ENCODE measurements around the gene MGAT4B. TPM values are rescaled to one million over a fixed set of nuclear protein-coding genes. Genes with fewer than 3 reads are reported as not detected.
A peak's percentile ranks its signal among the peaks of the same experiment; 100 is the strongest.

MGAT4B gene
- total RNA-seq, 1 experiment from 2014 or later: 151 TPM

DNA sequence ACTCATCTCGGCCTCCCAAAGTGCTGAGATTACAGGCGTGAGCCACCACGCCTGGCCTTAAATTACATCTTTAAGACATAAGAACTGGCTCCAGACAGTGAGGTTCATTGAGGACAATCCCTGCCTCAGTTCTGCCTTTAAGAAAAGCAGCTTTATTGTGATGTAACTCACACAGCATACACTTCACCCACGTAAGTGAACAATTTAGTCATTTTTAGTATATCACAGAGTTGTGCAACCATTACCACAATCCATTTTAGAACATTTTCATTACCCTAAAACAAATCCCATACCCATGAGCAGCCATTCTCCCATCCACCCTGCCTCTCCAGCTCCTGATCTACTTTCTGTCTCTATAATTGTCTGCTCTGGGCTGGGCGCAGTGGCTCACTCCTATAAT lies 36.9 kb downstream of the MGAT4B start:
- Mint-ChIP-seq H3K4me1 (no peaks in the 10 kb centered on the region), H3K4me3 (no peak overlapping the region), H3K27ac (no peak overlapping the region), H3K36me3 (peaks cover 72% of the 10 kb centered on the region), H3K9me3 (no peaks in the 10 kb centered on the region), H3K27me3 (ENCODE audit: low read depth) (no peaks in the 10 kb centered on the region)
- ChIA-PET POLR2A (no interaction called here), CTCF (interaction anchor here (1.4 to 1.6 kb wide), 3 partner anchors 12 to 31 kb away, joined by 3 to 7 read pairs (median 4); no protein-coding TSS in a partner anchor)
- no peak for DNase-seq (ENCODE audit: low spot score)
- no peak for ATAC-seq
- TF ChIP-seq, protein P1, sequence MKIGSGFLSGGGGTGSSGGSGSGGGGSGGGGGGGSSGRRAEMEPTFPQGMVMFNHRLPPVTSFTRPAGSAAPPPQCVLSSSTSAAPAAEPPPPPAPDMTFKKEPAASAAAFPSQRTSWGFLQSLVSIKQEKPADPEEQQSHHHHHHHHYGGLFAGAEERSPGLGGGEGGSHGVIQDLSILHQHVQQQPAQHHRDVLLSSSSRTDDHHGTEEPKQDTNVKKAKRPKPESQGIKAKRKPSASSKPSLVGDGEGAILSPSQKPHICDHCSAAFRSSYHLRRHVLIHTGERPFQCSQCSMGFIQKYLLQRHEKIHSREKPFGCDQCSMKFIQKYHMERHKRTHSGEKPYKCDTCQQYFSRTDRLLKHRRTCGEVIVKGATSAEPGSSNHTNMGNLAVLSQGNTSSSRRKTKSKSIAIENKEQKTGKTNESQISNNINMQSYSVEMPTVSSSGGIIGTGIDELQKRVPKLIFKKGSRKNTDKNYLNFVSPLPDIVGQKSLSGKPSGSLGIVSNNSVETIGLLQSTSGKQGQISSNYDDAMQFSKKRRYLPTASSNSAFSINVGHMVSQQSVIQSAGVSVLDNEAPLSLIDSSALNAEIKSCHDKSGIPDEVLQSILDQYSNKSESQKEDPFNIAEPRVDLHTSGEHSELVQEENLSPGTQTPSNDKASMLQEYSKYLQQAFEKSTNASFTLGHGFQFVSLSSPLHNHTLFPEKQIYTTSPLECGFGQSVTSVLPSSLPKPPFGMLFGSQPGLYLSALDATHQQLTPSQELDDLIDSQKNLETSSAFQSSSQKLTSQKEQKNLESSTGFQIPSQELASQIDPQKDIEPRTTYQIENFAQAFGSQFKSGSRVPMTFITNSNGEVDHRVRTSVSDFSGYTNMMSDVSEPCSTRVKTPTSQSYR (CRISPR knock-in tag; IDR thresholded peaks at IDR 0.05): no peak
- TF ChIP-seq, protein P2, sequence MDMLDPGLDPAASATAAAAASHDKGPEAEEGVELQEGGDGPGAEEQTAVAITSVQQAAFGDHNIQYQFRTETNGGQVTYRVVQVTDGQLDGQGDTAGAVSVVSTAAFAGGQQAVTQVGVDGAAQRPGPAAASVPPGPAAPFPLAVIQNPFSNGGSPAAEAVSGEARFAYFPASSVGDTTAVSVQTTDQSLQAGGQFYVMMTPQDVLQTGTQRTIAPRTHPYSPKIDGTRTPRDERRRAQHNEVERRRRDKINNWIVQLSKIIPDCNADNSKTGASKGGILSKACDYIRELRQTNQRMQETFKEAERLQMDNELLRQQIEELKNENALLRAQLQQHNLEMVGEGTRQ (CRISPR knock-in tag; IDR thresholded peaks at IDR 0.05): no peak

DNA sequence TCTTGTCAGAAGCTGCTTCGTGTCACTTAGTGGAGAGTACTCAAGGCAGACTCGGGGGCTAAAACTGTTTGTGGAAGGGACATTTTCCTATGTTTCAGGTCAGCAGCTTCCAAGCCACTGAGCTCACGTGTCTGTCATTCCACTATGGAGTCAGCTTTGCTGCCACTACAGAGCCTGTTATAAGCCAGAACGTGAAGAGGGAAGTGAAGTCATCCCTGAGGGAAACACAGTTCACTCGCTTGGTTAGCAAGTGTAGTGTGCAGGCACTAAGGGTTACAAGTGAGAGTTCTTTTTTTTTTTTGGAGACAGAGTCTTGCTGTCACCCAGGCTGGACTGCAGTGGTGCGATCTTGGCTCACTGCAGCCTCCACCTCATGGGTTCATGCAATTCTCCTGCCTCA lies 37.4 kb downstream of the MGAT4B start:
- peaks cover 72% of the 10 kb centered on the region for H3K36me3 Mint-ChIP-seq
- DNase-seq (ENCODE audit: low spot score): no peak
- no peak overlapping the region for H3K4me3 Mint-ChIP-seq
- no peaks in the 10 kb centered on the region for H3K4me1 Mint-ChIP-seq
- no peaks in the 10 kb centered on the region for H3K9me3 Mint-ChIP-seq
- no peak for ATAC-seq
- ChIA-PET POLR2A (no interaction called here), CTCF (interaction anchor here (0.9 to 1.6 kb wide), 9 partner anchors 8 to 98 kb away, joined by 3 to 7 read pairs (median 3); no protein-coding TSS in a partner anchor)
- TF ChIP-seq, protein P3, sequence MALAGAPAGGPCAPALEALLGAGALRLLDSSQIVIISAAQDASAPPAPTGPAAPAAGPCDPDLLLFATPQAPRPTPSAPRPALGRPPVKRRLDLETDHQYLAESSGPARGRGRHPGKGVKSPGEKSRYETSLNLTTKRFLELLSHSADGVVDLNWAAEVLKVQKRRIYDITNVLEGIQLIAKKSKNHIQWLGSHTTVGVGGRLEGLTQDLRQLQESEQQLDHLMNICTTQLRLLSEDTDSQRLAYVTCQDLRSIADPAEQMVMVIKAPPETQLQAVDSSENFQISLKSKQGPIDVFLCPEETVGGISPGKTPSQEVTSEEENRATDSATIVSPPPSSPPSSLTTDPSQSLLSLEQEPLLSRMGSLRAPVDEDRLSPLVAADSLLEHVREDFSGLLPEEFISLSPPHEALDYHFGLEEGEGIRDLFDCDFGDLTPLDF (CRISPR knock-in tag; IDR thresholded peaks at IDR 0.05): no peak
- TF ChIP-seq, protein P4, sequence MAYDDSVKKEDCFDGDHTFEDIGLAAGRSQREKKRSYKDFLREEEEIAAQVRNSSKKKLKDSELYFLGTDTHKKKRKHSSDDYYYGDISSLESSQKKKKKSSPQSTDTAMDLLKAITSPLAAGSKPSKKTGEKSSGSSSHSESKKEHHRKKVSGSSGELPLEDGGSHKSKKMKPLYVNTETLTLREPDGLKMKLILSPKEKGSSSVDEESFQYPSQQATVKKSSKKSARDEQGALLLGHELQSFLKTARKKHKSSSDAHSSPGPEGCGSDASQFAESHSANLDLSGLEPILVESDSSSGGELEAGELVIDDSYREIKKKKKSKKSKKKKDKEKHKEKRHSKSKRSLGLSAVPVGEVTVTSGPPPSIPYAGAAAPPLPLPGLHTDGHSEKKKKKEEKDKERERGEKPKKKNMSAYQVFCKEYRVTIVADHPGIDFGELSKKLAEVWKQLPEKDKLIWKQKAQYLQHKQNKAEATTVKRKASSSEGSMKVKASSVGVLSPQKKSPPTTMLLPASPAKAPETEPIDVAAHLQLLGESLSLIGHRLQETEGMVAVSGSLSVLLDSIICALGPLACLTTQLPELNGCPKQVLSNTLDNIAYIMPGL (CRISPR knock-in tag; IDR thresholded peaks at IDR 0.05): no peak
- no peak for TF ChIP-seq IRF2 (CRISPR knock-in tag; IDR thresholded peaks at IDR 0.05; ENCODE audit: borderline replicate concordance, low read depth)
- TF ChIP-seq SMAD4 (CRISPR knock-in tag; IDR thresholded peaks at IDR 0.05): no peak
- TF ChIP-seq, protein P2 (CRISPR knock-in tag; IDR thresholded peaks at IDR 0.05): no peak
- TF ChIP-seq ZBTB21 (CRISPR knock-in tag; IDR thresholded peaks at IDR 0.05; ENCODE audit: borderline replicate concordance): no peak
- no peak for TF ChIP-seq TEAD4 (CRISPR knock-in tag; IDR thresholded peaks at IDR 0.05)
- no peak for TF ChIP-seq ZNF416 (CRISPR knock-in tag; IDR thresholded peaks at IDR 0.05)
- TF ChIP-seq, protein P5, sequence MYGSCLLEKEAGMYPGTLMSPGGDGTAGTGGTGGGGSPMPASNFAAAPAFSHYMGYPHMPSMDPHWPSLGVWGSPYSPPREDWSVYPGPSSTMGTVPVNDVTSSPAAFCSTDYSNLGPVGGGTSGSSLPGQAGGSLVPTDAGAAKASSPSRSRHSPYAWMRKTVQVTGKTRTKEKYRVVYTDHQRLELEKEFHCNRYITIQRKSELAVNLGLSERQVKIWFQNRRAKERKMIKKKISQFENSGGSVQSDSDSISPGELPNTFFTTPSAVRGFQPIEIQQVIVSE (CRISPR knock-in tag; IDR thresholded peaks at IDR 0.05; ENCODE audit: borderline replicate concordance): no peak
- no peak for TF ChIP-seq MXD4 (CRISPR knock-in tag; IDR thresholded peaks at IDR 0.05; ENCODE audit: borderline replicate concordance)
- no peak for TF ChIP-seq ZNF232 (CRISPR knock-in tag; IDR thresholded peaks at IDR 0.05)
- TF ChIP-seq ZNF219 (CRISPR knock-in tag; IDR thresholded peaks at IDR 0.05; ENCODE audit: borderline replicate concordance): no peak
- no peak for TF ChIP-seq JAZF1 (CRISPR knock-in tag; IDR thresholded peaks at IDR 0.05)
- TF ChIP-seq, protein P6, sequence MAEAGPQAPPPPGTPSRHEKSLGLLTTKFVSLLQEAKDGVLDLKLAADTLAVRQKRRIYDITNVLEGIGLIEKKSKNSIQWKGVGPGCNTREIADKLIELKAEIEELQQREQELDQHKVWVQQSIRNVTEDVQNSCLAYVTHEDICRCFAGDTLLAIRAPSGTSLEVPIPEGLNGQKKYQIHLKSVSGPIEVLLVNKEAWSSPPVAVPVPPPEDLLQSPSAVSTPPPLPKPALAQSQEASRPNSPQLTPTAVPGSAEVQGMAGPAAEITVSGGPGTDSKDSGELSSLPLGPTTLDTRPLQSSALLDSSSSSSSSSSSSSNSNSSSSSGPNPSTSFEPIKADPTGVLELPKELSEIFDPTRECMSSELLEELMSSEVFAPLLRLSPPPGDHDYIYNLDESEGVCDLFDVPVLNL (CRISPR knock-in tag; IDR thresholded peaks at IDR 0.05; ENCODE audit: borderline replicate concordance, low read depth): no peak
- TF ChIP-seq ZNF671 (CRISPR knock-in tag; IDR thresholded peaks at IDR 0.05): no peak
- TF ChIP-seq, protein P7, sequence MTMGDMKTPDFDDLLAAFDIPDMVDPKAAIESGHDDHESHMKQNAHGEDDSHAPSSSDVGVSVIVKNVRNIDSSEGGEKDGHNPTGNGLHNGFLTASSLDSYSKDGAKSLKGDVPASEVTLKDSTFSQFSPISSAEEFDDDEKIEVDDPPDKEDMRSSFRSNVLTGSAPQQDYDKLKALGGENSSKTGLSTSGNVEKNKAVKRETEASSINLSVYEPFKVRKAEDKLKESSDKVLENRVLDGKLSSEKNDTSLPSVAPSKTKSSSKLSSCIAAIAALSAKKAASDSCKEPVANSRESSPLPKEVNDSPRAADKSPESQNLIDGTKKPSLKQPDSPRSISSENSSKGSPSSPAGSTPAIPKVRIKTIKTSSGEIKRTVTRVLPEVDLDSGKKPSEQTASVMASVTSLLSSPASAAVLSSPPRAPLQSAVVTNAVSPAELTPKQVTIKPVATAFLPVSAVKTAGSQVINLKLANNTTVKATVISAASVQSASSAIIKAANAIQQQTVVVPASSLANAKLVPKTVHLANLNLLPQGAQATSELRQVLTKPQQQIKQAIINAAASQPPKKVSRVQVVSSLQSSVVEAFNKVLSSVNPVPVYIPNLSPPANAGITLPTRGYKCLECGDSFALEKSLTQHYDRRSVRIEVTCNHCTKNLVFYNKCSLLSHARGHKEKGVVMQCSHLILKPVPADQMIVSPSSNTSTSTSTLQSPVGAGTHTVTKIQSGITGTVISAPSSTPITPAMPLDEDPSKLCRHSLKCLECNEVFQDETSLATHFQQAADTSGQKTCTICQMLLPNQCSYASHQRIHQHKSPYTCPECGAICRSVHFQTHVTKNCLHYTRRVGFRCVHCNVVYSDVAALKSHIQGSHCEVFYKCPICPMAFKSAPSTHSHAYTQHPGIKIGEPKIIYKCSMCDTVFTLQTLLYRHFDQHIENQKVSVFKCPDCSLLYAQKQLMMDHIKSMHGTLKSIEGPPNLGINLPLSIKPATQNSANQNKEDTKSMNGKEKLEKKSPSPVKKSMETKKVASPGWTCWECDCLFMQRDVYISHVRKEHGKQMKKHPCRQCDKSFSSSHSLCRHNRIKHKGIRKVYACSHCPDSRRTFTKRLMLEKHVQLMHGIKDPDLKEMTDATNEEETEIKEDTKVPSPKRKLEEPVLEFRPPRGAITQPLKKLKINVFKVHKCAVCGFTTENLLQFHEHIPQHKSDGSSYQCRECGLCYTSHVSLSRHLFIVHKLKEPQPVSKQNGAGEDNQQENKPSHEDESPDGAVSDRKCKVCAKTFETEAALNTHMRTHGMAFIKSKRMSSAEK (CRISPR knock-in tag; IDR thresholded peaks at IDR 0.05; ENCODE audit: borderline replicate concordance): no peak
- peak overlapping the region; percentile 9; the same call in 1 of the 2 replicates for H3K27ac Mint-ChIP-seq
- no peaks in the 10 kb centered on the region for H3K27me3 Mint-ChIP-seq (ENCODE audit: low read depth)

All from WTC11 (cell line).